Stimulated activated CD4-positive, alpha-beta T cell treated with anti-CD3 and anti-CD28 coated beads, Interleukin-1b, Interleukin-23, amount 100 ng/mL, for 48 hours (primary cell): ENCODE data around the gene NKAIN2.

ENCODE experiments used
- DNase-seq: peaks from one replicate; pipeline ENCODE4 v3.0.0-alpha.2; 2020

The NKAIN2 gene

DNA sequence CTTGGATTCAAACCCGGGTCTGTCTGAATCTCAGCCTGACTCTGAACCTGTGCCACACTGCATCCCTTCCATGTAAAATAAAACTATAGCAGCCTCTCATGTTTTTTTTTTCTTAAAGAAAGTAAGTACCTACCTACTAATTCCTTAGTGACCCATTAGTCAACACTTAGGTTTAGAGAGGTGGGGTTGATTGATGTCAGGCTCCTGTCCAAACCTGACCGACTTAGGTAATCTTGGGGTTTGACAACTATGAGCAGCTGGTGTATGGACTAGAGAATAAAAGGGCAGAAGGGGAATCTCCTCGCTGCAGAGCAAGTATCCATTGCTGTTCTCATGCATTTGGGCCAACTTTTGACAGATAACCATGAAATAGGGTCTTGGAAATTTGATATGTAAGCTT, 6.5 kb downstream of the NKAIN2 start:
- no peak for DNase-seq

DNA sequence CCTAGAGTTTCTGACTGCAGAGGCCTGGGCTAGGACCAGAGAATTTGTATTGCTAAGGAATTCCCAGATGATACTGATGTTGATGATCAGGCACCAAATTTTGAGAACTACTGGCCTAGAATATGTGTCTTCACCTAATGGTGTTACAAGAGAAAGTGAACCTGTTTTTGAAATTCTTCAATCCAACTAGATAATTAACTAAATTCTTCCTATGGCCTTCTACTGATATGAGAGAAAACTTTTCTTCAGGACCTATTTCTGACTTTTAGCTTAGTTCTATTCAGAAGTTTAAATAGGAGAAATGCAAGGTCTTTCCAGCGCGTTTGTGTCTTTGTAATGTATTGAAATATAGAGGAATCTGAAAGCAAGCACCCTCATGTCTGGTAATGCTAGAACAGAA, 7.3 kb downstream of the NKAIN2 start:
- DNase-seq, result no peak

DNA sequence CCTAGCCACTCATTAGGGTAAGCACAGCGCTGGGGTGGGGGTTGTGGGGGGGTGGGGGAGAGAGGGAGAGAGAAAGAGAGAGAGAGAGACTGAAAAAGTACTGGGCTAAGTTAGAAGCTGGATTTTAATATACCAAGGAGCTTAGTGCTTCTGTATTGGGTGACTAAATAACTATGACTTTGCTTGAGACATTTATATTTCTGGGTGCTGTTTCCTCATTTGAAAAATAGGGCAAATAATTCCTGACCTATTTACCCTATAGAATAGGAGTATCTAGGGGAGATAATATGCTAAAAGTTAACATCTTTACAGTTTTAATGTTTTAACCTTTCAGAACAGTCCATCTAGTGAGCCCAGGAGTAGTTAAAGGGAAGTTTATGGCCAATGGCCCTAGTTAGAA, 7.7 kb downstream of the NKAIN2 start:
- DNase-seq, result no peak

DNA sequence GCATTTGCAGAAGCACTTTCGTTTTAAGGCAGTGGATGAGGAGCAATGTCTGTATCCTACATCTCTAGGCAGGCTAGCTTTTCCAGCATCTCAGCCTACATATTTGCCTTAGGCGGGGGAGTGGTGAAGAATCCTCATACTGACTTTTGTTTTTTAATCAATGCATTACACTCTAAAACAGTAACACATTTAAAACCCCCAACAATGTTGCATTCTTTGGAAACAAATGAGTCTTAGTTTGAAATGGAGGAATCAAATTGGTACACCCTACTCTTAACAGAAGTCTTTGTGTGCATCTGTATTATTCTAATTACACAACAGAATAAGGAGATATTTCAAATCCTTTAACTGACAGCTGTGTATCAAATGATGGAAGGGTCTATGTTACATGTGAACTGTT, 9.0 kb downstream of the NKAIN2 start:
- no peak for DNase-seq

DNA sequence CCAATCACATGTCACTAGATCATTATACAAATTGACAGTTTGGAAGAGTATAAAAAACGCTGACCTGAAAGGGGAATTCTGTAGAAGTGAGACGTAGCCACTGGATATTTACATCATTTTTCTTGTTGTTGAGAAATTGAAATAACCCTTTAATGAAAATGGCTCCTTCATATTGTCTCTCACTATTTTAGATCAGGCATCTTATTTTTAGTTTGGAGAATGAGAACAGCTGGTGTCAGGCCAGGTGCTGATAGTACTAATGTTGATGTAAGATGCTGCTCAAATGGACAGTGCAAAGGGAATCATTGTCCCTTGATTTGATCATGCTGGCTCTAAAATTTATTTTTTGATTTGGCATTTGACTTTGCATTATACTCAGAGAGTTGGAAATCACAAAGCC, 17.4 kb downstream of the NKAIN2 start:
- no peak for DNase-seq

DNA sequence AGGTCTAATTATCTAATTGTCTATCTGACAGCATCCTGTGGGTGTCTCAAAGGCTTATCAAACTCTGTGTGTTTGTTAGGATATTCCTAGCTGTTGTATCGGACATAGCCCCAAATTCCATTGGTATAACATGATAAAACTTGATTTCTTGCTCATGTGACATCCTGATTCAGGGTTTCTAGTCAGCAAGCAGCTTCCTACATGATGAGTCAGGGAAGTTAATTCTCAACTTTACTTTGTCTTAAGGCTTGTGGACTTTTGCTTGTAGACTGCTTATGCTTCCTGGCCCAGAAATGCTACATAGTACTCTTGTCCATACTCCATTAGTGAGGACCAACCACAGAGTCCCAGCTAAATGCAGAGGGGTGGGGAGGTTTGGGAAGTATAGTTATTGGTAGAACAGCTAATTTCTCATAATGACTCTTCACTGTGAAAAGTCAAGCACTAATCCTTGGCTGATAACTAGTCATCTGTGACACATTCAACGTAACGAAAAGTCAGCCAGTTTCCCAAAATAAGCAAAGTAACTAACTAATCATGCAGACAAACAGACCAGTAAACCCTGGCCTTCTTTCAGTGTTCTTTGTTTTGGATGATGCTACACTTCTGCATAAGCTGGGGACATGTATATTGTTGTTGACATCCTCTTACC, 25.8 kb downstream of the NKAIN2 start:
- DNase-seq, result no peak

DNA sequence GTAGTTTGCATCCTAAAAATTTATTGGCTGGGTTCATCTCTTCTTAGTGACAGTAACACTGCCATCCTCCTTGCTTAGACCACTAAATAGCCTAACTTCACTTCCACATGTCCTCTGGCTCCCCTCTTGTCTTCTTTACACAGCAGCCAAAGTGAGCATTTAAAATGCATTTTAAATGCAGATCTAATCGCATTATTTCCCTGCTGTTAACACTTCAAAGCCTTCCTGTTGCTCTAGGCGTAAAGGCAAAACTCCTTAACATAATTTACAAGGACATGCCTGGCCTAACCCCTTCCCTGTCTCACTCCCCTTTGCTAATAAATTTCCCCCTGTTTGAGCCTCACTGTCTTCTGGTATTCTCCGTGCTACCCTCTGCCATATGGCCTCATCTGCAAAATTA, 26.5 kb downstream of the NKAIN2 start:
- DNase-seq, result no peak

DNA sequence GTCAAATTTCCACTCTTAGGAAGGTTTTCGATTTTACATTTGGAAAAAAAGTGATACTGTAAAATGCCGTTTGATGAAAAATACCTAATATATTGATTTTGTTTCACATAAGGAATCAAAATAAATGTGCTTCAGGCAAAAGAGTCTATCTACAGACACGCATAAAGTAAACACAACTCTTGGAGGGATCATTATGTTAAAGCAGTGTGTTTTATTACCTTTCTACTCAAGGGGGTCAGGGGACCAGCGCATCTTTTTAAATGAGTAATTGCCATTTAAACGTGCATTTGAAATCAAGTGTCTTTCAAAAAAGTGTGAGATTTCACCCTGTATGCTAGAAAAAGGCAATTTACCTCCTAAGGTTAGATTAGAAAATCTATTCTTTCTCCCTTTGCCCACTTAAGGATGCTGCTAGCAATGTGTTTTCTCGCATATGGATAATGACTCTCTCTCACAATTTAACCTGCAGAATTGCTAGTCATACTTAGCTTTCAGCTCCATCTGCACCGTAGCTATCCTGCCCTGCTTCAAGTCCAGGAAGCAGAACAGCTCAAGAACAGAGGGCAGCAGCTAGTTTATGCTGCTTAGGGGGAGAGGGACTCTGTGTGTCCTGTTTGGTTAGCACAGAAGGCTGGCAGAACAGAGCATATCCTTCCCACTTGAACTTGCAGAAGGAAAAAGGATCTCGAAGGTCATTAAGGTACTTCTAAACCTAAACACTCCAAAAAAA, 35.0 kb downstream of the NKAIN2 start:
- DNase-seq, result no peak

DNA sequence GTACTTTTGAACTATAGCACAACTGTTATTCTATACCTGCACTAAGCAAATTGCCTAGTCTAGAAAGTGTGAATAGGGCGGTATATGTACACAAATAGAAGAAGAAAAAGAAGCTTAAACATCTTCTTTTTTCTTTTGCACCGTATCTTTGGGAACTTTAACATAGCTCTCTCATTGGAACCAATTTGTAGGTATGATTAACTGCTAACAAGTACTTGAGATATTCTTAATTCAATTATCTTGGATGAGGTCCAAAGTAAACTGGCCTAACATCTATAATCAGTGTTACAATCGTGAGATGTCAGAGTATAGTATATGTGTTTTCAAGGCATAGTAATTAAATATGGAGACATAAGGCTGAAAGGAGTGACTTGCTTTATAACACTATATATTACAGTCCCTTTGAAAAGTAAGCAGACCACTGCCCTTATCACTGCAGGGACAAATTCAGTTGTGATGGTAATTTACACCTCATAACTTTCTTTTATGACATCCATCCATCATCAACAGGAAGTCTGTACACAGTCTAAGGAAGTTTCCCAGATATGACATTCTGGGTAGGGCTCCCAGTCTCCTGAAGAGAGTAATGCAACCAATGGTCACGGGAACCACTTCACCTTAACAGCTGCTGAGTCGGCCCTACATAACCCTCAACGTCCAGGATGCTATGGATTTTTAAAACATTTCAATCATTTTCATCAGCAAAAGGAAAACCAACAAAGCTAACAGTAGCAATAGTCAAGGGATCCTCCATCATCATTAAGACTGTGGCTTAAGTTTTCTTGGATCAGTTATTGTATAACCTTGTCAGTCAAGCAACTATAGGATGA, 37.6 kb downstream of the NKAIN2 start:
- no peak for DNase-seq

DNA sequence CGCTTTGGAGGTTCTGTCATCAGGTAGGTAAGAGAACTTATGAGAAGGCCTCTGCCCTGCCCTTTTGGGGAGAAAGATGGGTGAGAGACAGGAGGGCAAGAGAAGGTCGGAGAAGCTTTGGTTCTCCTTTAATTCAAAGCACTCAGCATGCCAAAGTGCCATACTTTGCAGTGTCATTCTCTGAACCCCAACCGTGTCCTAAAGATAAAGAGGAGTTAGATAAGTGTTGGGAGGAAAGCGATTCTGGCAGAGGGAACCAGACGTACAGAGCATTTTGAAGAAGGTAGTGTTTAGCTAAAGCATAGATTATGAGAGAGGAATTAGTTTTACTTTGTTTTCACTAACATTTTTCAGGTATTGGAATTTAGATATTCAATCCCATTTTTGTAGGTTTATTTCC, 40.3 kb downstream of the NKAIN2 start:
- DNase-seq, result no peak

DNA sequence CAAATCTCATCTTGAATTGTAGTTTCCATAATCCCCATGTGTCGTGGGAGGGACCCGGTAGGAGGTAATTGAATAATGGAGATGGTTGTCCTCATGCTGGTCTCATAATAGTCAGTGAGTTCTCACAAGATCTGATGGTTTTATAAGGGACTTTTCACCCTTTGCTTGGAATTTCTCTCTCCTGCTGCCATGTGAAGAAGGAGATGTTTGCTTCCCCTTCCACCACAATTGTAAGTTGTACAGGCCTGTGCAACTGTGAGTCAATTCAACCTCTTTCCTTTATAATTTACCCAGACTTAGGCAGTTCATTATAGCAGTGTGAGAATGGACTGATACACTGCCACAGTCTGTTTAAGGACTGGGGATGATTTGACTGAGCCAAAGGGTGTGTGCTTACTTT, 44.7 kb downstream of the NKAIN2 start:
- DNase-seq, result no peak

DNA sequence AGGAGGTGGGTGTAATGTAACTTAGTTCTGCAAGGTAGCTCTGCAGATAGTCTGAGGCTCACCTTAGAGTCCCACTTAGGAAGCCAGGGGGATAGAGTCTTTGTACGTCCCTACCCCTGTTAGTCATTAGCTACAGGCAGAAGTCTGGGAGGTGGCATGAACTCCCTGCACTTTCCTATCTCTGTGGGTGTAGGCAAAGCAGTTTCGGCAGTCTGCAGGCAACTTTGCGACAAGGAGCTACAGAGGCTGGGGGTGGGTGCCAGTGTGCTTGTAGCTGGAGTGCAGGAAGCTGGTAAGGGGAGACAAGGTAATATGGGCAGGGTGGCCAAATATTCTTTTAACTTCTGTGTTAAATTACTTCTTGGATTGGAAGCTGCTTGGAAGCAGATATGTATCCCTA, 45.7 kb downstream of the NKAIN2 start:
- DNase-seq, result no peak

DNA sequence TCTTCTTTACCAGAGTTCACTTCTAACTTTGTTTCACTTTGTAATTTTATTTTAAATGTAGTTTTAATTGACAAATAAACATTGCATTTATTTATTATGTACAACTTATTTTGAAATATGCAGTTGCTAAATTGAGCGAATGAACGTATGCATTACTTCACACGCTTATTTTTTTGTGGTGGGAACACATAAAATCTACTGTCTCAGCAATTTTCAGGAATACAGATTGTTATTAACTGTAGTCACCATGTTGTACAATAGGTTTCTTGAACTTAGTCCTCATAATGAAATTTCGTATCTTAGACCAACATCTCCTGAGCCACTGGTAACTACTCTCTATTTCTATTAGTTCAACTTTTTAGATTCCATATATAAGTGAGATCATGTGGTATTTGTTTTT, 46.9 kb downstream of the NKAIN2 start:
- no peak for DNase-seq

DNA sequence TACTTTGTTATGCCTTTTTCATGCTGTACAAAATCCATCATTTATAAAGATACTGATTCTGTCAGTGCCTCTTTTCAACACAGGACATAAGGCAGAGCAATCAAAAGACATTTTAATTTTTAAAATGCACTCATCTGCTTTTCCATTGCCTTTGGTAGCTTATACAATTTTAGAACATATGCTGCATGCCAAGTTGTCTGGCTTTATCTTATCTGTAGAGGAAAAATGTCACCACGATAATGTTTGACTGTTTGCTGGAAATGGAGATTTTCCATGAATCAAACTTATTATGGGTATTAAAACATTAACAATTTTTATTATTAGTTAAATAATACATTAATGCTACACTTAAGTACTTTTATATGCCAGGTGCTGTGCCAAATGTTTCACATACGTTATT, 50.5 kb downstream of the NKAIN2 start:
- DNase-seq, result no peak

DNA sequence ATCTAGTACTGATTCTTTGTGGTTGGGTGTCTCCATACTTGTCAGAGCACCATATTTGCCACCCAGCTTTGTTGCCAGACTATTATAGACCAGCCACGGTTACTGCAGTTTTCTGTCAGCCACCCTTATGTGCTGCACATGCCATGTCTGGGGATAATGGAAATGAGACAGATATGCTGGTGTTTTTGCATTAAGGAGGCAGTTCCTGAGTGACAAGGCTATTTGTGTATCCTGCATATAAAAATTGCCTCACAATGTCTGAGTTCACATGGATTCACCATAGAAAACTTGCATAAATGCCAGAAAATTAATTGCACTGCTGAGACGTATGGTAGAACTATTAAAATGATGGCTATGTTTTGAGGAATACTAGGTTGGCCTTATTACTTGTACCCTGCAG, 51.8 kb downstream of the NKAIN2 start:
- no peak for DNase-seq

DNA sequence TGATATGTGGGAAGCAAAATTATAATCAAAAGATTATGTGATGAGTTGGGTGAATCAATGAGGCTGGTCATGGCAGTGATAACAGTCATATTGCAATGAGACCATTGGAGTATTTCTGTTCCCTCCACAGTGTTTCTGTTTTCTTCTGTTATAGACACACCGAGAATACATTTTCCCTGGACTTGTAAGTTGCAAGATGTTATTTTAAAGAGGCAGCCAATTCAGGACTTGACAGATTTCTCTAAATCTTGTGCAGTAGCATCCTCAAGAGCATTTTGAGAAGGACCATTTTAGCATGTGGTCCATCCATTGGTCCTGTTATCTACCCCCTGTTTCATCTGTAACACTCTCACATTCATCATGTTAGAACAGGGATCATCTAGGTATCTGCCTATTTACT, 55.6 kb downstream of the NKAIN2 start:
- DNase-seq, result no peak

DNA sequence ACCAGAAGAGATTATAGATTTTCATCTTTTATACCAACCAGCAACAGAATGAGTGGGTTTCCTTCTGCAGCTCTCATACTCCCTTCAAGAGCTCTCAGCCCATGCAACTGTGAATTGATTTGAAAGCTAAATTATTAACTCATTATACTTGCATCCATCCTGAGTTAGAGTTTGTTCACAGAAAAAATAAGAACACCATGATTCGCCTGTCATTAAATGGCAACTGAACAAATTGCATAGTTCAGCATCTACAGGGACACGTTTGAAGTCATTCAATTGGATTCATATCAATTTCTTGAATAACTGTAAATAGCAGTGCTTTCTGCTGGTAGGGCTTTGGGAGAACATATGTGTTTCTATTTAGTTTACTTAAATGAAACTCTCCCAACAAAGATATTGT, 65.7 kb downstream of the NKAIN2 start:
- DNase-seq, result no peak

DNA sequence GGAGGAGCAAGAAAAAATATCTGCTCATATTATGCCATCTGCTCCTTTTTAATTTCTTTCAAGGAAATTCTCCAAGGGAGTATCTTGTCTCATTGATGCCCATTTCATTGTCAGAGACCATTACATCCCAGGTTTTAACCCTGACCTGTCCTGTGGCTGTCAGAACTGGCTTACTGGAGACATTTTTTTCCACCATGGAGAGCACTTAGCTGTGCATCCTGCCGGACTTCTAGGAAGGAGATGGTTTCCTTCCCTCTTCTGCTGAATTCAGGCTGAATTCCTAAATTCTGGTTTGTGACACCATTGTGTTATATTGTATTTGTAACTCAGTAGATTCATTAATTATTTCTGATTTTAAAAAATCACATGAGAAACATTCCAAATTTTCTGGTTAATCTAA, 70.3 kb downstream of the NKAIN2 start:
- DNase-seq, result no peak

DNA sequence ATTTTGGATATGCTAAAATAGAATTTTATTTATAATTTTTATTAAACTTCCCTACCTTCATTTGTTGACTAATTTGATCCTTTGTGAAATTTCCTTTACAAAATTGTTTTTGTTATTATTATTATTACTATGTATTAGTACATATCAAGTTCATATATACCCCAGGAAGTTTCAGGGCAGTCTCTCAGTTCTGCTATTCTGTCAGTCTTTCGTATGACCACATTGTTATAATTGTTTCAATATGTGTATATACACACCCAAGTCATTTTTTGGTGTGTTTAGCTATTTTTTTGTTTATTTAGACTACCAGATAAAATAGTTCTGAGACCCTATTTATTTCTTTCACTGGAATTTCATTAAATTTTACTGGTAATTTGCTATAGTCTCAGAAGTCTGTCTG, 72.1 kb downstream of the NKAIN2 start:
- DNase-seq, result no peak

DNA sequence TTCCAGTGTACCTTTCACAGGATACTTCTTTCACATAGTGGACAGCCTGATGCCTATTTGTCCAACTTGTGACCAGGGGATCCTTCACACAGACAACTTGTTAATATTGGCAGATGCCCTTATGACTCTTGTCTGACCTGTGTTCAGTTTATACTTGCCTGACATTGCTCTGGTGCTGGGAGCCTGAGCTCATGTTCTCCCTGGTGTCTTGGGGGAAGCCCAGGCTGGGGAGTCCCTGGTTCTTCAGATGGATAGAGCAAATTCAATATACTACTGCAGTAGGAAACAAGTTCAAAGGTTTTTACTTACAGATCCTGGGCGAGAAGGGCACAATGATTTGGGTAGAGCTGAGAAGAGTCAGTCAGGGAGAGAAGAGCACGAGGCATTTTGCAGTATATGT, 76.1 kb downstream of the NKAIN2 start:
- no peak for DNase-seq

DNA sequence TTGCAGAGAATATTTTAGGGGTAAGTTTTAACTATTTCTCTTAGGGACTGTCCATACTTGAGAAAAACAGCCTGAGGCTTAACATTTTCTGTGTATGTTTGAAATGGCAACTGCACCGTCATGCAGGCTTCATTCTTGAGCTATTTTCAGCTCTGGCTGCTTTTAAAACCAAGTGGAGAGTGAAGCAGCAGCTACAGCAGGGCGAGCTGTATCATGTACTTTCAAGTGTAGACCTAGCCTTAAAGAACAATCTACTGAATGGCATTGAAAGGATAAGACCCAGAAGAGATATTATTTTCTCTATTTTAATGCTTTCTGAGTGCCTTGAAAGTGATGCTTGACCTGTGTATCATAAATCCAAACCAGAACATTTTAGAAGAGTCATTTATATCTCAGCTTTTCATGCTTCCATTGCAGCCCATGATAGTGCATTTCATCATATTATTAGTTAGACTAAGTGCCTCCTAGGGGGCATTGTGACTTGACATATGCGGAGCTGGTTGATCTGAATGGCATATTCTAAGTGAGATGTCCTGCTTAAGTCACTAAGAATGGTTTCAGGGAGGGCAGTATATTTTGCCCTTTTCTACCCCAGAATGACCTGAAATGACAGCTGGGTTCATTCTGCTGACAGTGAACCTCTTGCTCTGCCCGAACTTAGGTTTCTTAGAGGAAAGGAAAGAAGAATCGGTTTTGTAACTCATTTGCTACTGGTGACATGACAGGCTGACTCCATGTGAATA, 85.3 kb downstream of the NKAIN2 start:
- DNase-seq, result no peak

DNA sequence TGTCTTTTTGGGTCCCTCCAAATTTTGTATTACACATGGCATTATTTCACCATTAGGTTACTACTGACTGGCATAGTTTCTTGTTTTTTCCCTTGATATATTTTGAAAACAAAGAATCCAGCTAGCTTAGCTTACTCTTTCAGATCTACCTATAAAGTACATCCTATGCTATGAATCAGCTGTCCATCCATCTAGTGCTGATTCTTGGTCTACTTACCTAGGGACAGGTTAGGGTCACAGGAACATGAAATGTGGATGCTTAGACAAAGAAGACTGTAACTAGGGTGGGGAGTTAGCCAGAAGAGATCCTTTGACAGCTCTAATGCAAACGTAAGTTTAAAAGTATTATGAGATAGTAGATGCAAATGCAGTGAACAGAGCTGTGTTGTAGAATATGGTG, 91.7 kb downstream of the NKAIN2 start:
- no peak for DNase-seq

DNA sequence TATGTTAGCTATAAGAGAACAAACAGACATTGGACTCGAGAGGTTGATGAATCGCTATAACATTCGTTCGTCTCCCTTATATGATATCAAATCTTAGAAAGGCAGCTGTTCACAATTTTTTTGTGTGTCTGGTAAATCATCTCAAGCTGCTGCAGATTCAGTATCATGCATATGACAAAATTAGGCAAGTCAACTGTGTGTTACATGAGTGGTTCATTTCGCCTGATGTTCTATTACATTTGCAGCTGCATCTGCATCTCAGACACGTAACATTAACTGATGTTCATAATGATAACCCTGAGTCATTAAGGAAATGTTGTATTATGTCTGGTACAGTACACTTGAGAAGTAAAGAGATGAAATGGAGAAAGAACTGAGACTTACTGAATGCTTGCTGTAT, 92.1 kb downstream of the NKAIN2 start:
- DNase-seq, result no peak

DNA sequence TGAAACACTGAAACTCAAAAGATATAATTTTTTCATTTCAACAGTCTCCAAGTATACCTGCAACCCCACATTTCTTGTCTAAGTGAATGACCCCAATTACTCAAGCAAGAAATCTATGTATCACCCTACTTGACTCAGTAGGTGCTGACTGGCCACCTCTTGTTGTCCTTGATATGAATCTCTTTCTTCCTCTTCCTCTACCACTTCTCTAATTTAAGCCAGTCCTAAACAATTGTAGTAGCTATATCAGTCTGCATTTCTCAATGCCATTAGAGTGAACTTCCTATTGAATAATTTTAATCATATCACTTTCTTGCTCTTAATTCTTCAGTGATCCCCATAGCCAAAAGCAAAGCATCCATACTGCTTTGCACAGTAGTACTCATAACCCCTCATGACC, 93.2 kb downstream of the NKAIN2 start:
- DNase-seq, result no peak
